SK-N-SH treated with all-trans-retinoic acid at 6 μM for 48 hours (cell line): ENCODE data around the gene CD22.

ENCODE experiments used
- ATAC-seq: fragments of 200-7000 bp; cut with Tn5 transposase; 3 replicates; pipeline ENCODE4 v1.9.1; 2020; ENCODE audit warnings: mild to moderate bottlenecking, moderate library complexity
- ARNTL ChIP-seq: fragments of 450-650 bp; formaldehyde crosslinking; IDR thresholded peaks from 2 replicates; pipeline ENCODE4 v1.5.0; 2020; ENCODE audit warnings: low read depth, mild to moderate bottlenecking, moderate library complexity, borderline replicate concordance
- CSDC2 ChIP-seq: fragments of 250-450 bp; sonication (Bioruptor Pico); IDR thresholded peaks from 2 replicates; pipeline ENCODE4 v1.5.0; 2020; ENCODE audit warnings: mild to moderate bottlenecking, moderate library complexity
- CSRNP3 ChIP-seq: fragments of 250-450 bp; sonication (Bioruptor Pico); IDR thresholded peaks from 2 replicates; pipeline ENCODE4 v1.5.1; 2021; ENCODE audit warnings: mild to moderate bottlenecking, moderate library complexity
- GLIS3 ChIP-seq: fragments of 250-450 bp; sonication (Bioruptor Pico); IDR thresholded peaks from 2 replicates; pipeline ENCODE4 v1.5.0; 2020; ENCODE audit warnings: mild to moderate bottlenecking, moderate library complexity
- OSR1 ChIP-seq: fragments of 250-450 bp; sonication (Bioruptor Pico); IDR thresholded peaks from 2 replicates; pipeline ENCODE4 v1.8.0; 2022; ENCODE audit warnings: moderate library complexity, mild to moderate bottlenecking, inconsistent platforms
- PPARA ChIP-seq: fragments of 250-450 bp; sonication (Bioruptor Pico); IDR thresholded peaks from 2 replicates; pipeline ENCODE4 v1.5.0; 2020; ENCODE audit warnings: mild to moderate bottlenecking, borderline replicate concordance
- RARB ChIP-seq: fragments of 250-450 bp; sonication (Bioruptor Pico); IDR thresholded peaks from 2 replicates; pipeline ENCODE4 v1.8.0; 2021; ENCODE audit warnings: mild to moderate bottlenecking, moderate library complexity
- SNAI2 ChIP-seq: fragments of 250-450 bp; sonication (Bioruptor Pico); IDR thresholded peaks from 2 replicates; pipeline ENCODE4 v1.5.0; 2020; ENCODE audit warnings: mild to moderate bottlenecking, moderate library complexity
- TOX ChIP-seq: fragments of 250-450 bp; sonication (Bioruptor Pico); IDR thresholded peaks from 2 replicates; pipeline ENCODE4 v1.8.0; 2021; ENCODE audit warnings: mild to moderate bottlenecking, moderate library complexity, borderline replicate concordance
- ZC3H10 ChIP-seq: fragments of 250-450 bp; sonication (Bioruptor Pico); IDR thresholded peaks from 2 replicates; pipeline ENCODE4 v1.5.1; 2021; ENCODE audit warnings: mild to moderate bottlenecking, moderate library complexity
- ZFP3 ChIP-seq: fragments of 250-450 bp; sonication (Bioruptor Pico); IDR thresholded peaks from 2 replicates; pipeline ENCODE4 v1.5.0; 2020; ENCODE audit warnings: mild to moderate bottlenecking, moderate library complexity
- ZFP30 ChIP-seq: fragments of 450-650 bp; formaldehyde crosslinking; IDR thresholded peaks from 2 replicates; pipeline ENCODE4 v1.5.0; 2022; ENCODE audit warnings: mild to moderate bottlenecking, moderate library complexity
- ZNF565 ChIP-seq: fragments of 450-650 bp; formaldehyde crosslinking; conservative IDR thresholded peaks from 2 replicates; pipeline ENCODE4 v1.5.0; 2020; ENCODE audit warnings: low read depth, mild to moderate bottlenecking, moderate library complexity
- ZNF70 ChIP-seq: fragments of 450-650 bp; formaldehyde crosslinking; IDR thresholded peaks from 2 replicates; pipeline ENCODE4 v1.5.0; 2020; ENCODE audit warnings: mild to moderate bottlenecking, moderate library complexity
- ZNF8 ChIP-seq: fragments of 450-650 bp; formaldehyde crosslinking; IDR thresholded peaks from 2 replicates; pipeline ENCODE4 v1.5.0; 2020; ENCODE audit warnings: mild to moderate bottlenecking, moderate library complexity
- TF ChIP-seq, protein P1 (sequence below): fragments of 250-450 bp; sonication (Bioruptor Pico); IDR thresholded peaks from 2 replicates; pipeline ENCODE4 v1.5.0; 2020; ENCODE audit warnings: mild to moderate bottlenecking, moderate library complexity
- TF ChIP-seq, protein P2 (sequence below): fragments of 250-450 bp; sonication (Bioruptor Pico); IDR thresholded peaks from 2 replicates; pipeline ENCODE4 v1.5.1; 2020; ENCODE audit warnings: low read depth, mild to moderate bottlenecking, moderate library complexity

CD22 gene

GRCh38 chr19:35380450-35381124 is 51.6 kb downstream of the CD22 start:
- TF ChIP-seq ARNTL (CRISPR knock-in tag) (no peak), ZNF8 (CRISPR knock-in tag) (no peak), TOX (CRISPR knock-in tag) (no peak), SNAI2 (CRISPR knock-in tag) (no peak), GLIS3 (CRISPR knock-in tag) (no peak), RARB (CRISPR knock-in tag) (no peak), ZFP3 (no peak), ZNF70 (CRISPR knock-in tag) (no peak), ZFP30 (CRISPR knock-in tag) (no peak), CSRNP3 (CRISPR knock-in tag) (no peak), ZC3H10 (CRISPR knock-in tag) (no peak)
- no peak for ATAC-seq

GRCh38 chr19:35381318-35381717 is 52.3 kb downstream of the CD22 start:
- ATAC-seq, result no peak
- TF ChIP-seq PPARA (CRISPR knock-in tag) (no peak), CSRNP3 (CRISPR knock-in tag) (no peak), TOX (CRISPR knock-in tag) (no peak), ARNTL (CRISPR knock-in tag) (no peak), SNAI2 (CRISPR knock-in tag) (no peak), OSR1 (CRISPR knock-in tag) (no peak), ZNF8 (CRISPR knock-in tag) (no peak), CSDC2 (CRISPR knock-in tag) (no peak), ZFP3 (no peak)
- TF ChIP-seq, protein P1, sequence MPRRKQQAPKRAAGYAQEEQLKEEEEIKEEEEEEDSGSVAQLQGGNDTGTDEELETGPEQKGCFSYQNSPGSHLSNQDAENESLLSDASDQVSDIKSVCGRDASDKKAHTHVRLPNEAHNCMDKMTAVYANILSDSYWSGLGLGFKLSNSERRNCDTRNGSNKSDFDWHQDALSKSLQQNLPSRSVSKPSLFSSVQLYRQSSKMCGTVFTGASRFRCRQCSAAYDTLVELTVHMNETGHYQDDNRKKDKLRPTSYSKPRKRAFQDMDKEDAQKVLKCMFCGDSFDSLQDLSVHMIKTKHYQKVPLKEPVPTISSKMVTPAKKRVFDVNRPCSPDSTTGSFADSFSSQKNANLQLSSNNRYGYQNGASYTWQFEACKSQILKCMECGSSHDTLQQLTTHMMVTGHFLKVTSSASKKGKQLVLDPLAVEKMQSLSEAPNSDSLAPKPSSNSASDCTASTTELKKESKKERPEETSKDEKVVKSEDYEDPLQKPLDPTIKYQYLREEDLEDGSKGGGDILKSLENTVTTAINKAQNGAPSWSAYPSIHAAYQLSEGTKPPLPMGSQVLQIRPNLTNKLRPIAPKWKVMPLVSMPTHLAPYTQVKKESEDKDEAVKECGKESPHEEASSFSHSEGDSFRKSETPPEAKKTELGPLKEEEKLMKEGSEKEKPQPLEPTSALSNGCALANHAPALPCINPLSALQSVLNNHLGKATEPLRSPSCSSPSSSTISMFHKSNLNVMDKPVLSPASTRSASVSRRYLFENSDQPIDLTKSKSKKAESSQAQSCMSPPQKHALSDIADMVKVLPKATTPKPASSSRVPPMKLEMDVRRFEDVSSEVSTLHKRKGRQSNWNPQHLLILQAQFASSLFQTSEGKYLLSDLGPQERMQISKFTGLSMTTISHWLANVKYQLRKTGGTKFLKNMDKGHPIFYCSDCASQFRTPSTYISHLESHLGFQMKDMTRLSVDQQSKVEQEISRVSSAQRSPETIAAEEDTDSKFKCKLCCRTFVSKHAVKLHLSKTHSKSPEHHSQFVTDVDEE (CRISPR knock-in tag), result no peak

DNA sequence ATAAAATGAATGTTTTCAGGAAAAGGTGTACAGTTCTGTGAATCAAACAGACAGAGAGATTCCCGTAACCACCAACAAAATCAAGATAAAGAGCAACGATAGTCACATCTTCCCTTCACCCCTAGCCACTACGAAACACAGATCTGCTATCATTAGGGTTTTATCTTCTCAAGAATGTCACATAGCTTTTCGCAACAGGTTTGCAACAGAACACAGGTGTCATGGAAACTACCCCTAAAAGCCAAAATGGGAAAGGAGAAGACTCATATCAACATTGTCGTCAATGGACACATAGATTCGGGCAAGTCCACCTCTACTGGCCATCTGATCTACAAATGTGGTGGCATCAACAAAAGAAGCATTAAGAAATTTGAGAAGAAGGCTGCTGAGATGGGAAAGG is 52.9 kb downstream of the CD22 start:
- TF ChIP-seq, protein P2, sequence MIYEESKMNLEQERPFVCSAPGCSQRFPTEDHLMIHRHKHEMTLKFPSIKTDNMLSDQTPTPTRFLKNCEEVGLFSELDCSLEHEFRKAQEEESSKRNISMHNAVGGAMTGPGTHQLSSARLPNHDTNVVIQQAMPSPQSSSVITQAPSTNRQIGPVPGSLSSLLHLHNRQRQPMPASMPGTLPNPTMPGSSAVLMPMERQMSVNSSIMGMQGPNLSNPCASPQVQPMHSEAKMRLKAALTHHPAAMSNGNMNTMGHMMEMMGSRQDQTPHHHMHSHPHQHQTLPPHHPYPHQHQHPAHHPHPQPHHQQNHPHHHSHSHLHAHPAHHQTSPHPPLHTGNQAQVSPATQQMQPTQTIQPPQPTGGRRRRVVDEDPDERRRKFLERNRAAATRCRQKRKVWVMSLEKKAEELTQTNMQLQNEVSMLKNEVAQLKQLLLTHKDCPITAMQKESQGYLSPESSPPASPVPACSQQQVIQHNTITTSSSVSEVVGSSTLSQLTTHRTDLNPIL (CRISPR knock-in tag), result no peak
- TF ChIP-seq CSRNP3 (CRISPR knock-in tag), result no peak

DNA sequence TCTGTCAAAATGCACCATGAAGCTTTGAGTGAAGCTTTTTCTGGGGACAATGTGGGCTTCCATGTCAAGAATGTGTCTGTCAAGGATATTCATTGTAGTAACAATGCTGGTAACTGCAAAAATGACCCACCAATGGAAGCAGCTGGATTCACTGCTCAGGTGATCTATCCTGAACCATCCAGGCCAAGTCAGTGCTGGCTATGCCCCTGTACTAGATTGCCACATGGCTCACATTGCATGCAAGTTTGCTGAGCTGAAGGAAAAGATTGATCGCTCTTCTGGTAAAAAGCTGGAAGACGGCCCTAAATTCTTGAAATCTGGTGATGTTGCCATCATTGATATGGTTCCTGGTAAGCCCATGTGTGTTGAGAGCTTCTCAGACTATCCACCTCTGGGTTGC is 54.5 kb downstream of the CD22 start:
- ATAC-seq, result no peak
- TF ChIP-seq ZNF565 (CRISPR knock-in tag) (no peak), ZNF70 (CRISPR knock-in tag) (no peak), RARB (CRISPR knock-in tag) (no peak), CSDC2 (CRISPR knock-in tag) (no peak), OSR1 (CRISPR knock-in tag) (no peak), ZFP30 (CRISPR knock-in tag) (no peak), ZNF8 (CRISPR knock-in tag) (no peak)

More for the DNA sequence above, 52.9 kb downstream of the CD22 start:
- no peak for ATAC-seq
